Naive thymus-derived CD8-positive, alpha-beta T cell (primary cell): ENCODE data around the gene ACBD3. TPM values are rescaled to one million over a fixed set of nuclear protein-coding genes. Genes with fewer than 3 reads are reported as not detected.
A peak's percentile ranks its signal among the peaks of the same experiment; 100 is the strongest.

Experiments
- ATAC-seq, 2 donors: fragments of 150-1000 bp; cut with Tn5 transposase in 1 of 2; sonication (Bioruptor Pico), chemical (Tn5 transposase) in 1 of 2; 1 replicate in 1 of 2; 2 replicates in 1 of 2; pipeline ENCODE4 v1.10.0; 2021; ENCODE audit warnings: mild to moderate bottlenecking in 2 of 2, moderate library complexity in 2 of 2
- POLR2A ChIA-PET: fragments of 350-600 bp; sonication (Branson Sonifier 250); formaldehyde crosslinking; loops from one replicate; lab custom pipeline; 2021; ENCODE audit warnings: antibody characterized with exemption; lab: Charles Lee
- DNase-seq, 10 donors: peaks; one replicate each; pipeline versions ENCODE4 v3.0.0 to v3.0.0-alpha.2; 2020 to 2022
- H3K27ac Mint-ChIP-seq, 10 donors: one replicate each; pipeline ENCODE4 v1.8.0; 2020 to 2022; ENCODE audit warnings: mild to moderate bottlenecking in 10 of 10, mixed read lengths in 10 of 10, moderate library complexity in 4 of 10, inconsistent platforms in 1 of 10
- H3K27me3 Mint-ChIP-seq, 5 donors: one replicate each; pipeline ENCODE4 v1.8.0; 2021 to 2022; ENCODE audit warnings: mixed read lengths in 5 of 5
- H3K36me3 Mint-ChIP-seq, 3 donors: one replicate each; pipeline ENCODE4 v1.8.0; 2020 to 2022; ENCODE audit warnings: mixed read lengths in 3 of 3, mild to moderate bottlenecking in 2 of 3, inconsistent platforms in 1 of 3
- H3K4me1 Mint-ChIP-seq, 4 donors: one replicate each; pipeline ENCODE4 v1.8.0; 2021 to 2022; ENCODE audit warnings: mixed read lengths in 4 of 4
- H3K4me3 Mint-ChIP-seq, 10 donors: one replicate each; pipeline ENCODE4 v1.8.0; 2020 to 2022; ENCODE audit warnings: mild to moderate bottlenecking in 10 of 10, mixed read lengths in 10 of 10, moderate library complexity in 6 of 10, inconsistent platforms in 1 of 10
- H3K9me3 Mint-ChIP-seq, 9 donors: one replicate each; pipeline ENCODE4 v1.8.0; 2020 to 2022; ENCODE audit warnings: mixed read lengths in 9 of 9, mild to moderate bottlenecking in 3 of 9, inconsistent platforms in 1 of 9, moderate library complexity in 1 of 9
- polyA plus RNA-seq, 3 donors: library from polyadenylated mRNA; unstranded; fragments of 300-500 nt; fragmentation: Illumina TruSeq; gene quantifications; one replicate each; pipeline ENCODE4 v1.2.3, GENCODE V29; 2021
- total RNA-seq, 8 experiments: library from RNA in 2 of 8; stranded (reverse) in 2 of 8; gene quantifications; one replicate each; pipeline ENCODE4 v1.2.3 and lab custom pipeline; 2021 to 2026

ACBD3 gene
- total and polyA plus RNA-seq, 5 experiments from 2014 or later: 11.2 to 33.2 (median 16.1) TPM

DNA sequence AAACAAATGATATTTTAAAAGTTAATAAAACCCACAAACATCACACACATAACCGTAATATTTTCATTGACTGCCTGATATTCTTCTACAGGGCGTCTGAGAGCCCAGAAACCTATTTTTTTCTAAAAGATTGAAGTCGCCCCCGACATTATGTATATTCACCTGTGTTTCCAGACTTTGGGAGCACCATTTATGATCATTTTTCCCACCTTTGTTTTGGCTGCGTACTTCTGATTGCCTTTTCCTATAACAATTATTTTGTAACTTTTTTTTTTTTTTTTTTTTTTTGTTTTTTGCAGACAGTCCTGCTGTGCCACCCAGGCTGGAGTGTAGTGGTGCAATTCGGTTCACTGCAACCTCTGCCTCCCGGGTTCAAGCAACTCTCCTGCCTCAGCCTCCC lies 839 bp upstream of the ACBD3 start:
- Mint-ChIP-seq H3K27ac (peak overlapping the region; percentile 87 to 98 (median 96)), H3K4me3 (peak overlapping the region in 9 of 10 donors; percentile 84 to 97 (median 92)), H3K9me3 (no peaks in the 10 kb centered on the region), H3K36me3 (peaks cover 0 to 7% (median 0%) of the 10 kb centered on the region in 3 donors), H3K4me1 (peaks cover 9 to 38% (median 32%) of the 10 kb centered on the region in 4 donors), H3K27me3 (no peaks in the 10 kb centered on the region)
- DNase-seq: no peak
- ATAC-seq: no peak
- POLR2A ChIA-PET: interaction anchor here (0.7 to 1.8 kb wide), 3 partner anchors 22 to 409 kb away, joined by 3 to 4 read pairs (median 4); partner anchors contain the start of genes H3-3A and SRP9

DNA sequence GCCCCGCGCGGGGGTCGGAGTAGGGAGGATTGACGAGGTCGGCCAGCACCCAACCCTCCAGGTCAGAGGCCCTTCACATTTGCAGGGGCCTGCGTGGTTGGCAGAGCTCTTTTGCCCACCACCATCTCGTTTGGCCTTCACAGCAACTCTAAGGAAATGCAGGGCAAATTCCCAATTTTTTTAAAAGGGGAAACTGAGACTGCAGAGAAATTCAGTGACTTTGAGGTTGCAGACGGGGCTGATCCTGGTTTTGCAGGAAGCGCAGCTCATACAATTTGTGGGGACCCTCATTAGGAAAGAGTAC lies 430 bp upstream of the ACBD3 start:
- H3K4me1 Mint-ChIP-seq: peaks cover 9 to 42% (median 36%) of the 10 kb centered on the region in 4 donors
- POLR2A ChIA-PET: interaction anchor here (0.6 to 1.8 kb wide), 4 partner anchors 21 to 456 kb away, joined by 3 to 4 read pairs (median 4); partner anchors contain the start of genes H3-3A and SRP9
- no peak for DNase-seq
- ATAC-seq: no peak
- peak overlapping the region; percentile 87 to 98 (median 96) for H3K27ac Mint-ChIP-seq
- H3K9me3 Mint-ChIP-seq: no peaks in the 10 kb centered on the region
- peaks cover 0 to 9% (median 0%) of the 10 kb centered on the region in 3 donors for H3K36me3 Mint-ChIP-seq
- H3K4me3 Mint-ChIP-seq: peak overlapping the region; percentile 82 to 97 (median 92)
- no peaks in the 10 kb centered on the region for H3K27me3 Mint-ChIP-seq

DNA sequence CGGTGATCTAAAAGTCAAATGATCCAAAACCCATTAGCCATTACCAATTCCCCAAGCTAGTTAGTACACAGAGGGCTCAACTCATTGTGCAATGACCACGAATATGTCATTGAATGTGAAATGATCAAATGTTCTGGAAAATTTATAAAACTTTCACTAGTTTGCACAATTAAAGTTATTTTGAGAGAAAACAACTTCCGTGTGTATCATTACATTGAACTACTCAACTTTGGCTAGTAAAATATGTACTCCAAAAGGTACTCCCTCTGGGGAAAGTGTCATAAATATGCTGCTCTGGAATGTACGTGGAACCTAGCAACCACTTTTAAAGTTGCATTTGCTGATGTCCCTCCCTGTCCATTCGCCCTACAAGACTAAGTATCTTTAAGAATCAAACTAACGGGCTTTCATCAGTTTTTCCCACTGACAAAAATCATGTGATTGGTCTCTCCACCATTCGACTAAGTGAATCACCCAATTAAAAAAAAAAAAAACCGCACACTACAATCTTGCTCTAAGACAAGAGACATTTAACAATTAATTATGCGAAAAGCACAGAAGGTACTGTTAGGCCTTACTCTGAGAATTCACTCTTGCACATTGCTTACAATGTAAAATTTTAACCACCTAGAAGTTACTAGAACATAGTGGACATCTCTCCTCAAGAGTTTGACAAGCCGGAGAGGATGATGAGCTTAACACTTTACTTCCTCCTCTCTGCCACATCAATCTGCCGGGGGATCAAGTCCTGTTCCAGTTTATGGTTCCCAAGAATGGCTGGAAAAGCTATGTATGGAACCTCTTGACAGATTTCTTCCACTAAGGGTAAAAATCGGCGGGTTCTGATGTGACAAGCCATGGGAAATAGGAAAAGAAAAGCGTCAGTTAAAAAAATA lies 1.2 kb downstream of the ACBD3 start:
- Mint-ChIP-seq H3K36me3 (peaks cover 0 to 20% (median 0%) of the 10 kb centered on the region in 3 donors), H3K27me3 (no peaks in the 10 kb centered on the region), H3K9me3 (no peaks in the 10 kb centered on the region), H3K4me3 (peak overlapping the region; percentile 87 to 96 (median 94)), H3K27ac (peak overlapping the region; percentile 91 to 97 (median 96)), H3K4me1 (peaks cover 13 to 58% (median 52%) of the 10 kb centered on the region in 4 donors)
- no peak for ATAC-seq
- POLR2A ChIA-PET: interaction anchor here (0.6 to 1.8 kb wide), 8 partner anchors 8 to 754 kb away, joined by 3 to 6 read pairs (median 4); partner anchors contain the start of genes H3-3A and SRP9
- DNase-seq: no peak

DNA sequence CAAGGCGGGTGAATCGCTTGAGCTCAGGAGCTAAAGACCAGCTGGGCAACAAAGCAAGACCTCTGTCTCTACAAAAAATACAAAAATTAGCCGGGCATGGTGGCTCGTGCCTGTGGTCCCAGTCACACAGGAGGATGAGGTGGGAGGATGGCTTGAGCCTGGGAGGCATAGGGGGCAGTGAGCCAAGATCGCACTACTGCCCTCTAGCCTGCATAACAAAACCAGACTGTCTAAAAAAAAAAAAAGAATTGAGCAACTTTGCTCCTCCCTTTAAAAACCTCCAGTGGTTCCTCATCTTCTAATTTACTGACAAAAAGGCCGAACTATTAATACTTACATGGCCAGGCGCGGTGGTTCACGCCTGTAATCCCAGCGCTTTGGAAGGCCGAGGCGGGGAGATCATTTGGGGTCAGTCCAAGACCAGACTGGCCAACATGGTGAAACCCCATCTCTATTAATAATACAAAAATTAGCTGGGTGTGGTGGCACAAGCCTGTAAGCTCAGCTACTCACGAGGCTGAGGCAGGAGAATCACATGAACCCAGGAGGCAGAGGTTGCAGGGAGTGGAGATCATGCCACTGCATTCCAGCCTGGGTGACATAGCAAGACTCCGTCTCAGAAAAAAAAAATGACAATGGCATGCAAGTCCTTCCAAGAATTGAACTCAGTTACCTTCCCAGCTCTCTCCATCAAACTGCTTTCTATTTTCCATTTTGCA lies 4.4 kb downstream of the ACBD3 start:
- H3K9me3 Mint-ChIP-seq: no peaks in the 10 kb centered on the region
- DNase-seq (no peak), ATAC-seq (no peak)
- H3K4me1 Mint-ChIP-seq: peaks cover 22 to 79% (median 71%) of the 10 kb centered on the region in 4 donors
- POLR2A ChIA-PET: interaction anchor here (0.6 to 1.1 kb wide), 4 partner anchors 41 to 172 kb away, joined by 3 to 7 read pairs (median 4); partner anchors contain the start of gene MIXL1
- H3K4me3 Mint-ChIP-seq: peak overlapping the region in 9 of 10 donors; percentile 11 to 58 (median 46)
- H3K36me3 Mint-ChIP-seq: peaks cover 0 to 39% (median 4%) of the 10 kb centered on the region in 3 donors
- H3K27me3 Mint-ChIP-seq: no peaks in the 10 kb centered on the region
- H3K27ac Mint-ChIP-seq: peak overlapping the region in 5 of 10 donors; percentile 13 to 73 (median 72)

DNA sequence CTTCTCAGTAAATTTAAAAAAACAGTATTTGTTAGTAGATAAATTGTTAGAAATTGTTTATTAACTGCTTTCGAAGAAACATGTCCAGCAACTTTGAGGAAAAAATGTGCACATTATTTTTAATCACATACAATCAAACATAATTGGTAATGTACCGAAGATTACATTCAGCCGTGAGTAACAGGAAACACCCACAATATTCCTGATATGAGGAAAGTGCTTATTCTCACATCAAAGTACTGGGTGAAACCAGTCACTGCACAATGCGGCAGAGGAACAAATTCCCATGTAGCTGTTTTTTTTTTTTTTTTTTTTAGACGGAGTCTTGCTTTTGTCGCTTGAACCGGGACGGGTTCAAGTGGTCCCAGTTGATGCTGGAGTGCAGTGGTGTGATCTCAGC lies 9.7 kb downstream of the ACBD3 start:
- DNase-seq: no peak
- ATAC-seq: no peak
- H3K36me3 Mint-ChIP-seq: peaks cover 0 to 42% (median 6%) of the 10 kb centered on the region in 3 donors
- peaks cover 17 to 67% (median 52%) of the 10 kb centered on the region in 4 donors for H3K4me1 Mint-ChIP-seq
- no peak overlapping the region for H3K27ac Mint-ChIP-seq
- H3K4me3 Mint-ChIP-seq: no peak overlapping the region
- H3K27me3 Mint-ChIP-seq: no peaks in the 10 kb centered on the region
- H3K9me3 Mint-ChIP-seq: no peaks in the 10 kb centered on the region
- POLR2A ChIA-PET: interaction anchor here (0.6 kb wide), 1 partner anchor 27 kb away, joined by 3 read pairs; no protein-coding TSS in a partner anchor

DNA sequence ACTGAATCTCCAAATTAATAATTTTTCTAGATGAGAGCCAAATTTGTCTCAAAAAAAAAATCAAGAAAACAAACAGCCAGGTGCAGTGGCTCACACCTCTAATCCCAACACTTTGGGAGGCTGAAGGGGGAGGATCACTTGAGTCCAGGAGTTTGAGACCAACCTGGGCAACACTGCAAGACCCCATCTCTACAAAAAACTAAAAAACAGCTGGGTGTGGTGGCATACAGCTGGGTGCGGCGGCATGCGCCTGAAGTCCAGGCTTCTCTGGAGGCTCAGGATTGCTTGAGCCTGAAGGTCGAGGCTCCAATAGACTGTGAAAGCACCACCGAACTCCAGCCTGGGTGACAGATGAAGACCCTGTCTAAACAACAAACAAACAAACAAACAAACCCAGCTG lies 14.0 kb downstream of the ACBD3 start:
- POLR2A ChIA-PET: interaction anchor here (1.4 kb wide), 1 partner anchor 13 kb away, joined by 3 read pairs; no protein-coding TSS in a partner anchor
- DNase-seq: no peak

DNA sequence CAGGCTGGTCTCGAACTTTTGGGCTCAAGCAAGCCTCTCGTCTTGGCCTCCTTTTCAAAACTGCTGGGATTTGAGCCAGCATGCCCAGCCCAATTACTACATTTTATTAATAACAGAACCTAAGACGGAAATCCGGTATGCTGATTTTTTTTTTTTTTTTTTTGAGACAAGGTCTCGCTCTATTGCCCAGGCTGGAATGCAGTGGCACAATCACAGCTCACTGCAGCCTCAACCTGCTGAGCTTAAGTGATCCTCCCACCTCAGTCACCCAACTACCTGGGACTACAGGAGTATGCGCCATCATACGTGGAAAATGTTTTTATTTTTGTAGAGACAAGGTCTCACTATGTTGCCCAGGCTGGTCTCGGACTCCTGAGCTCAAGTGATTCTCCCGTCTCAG lies 20.2 kb downstream of the ACBD3 start:
- H3K36me3 Mint-ChIP-seq: peaks cover 4 to 50% (median 15%) of the 10 kb centered on the region in 3 donors

More for the DNA sequence above, 14.0 kb downstream of the ACBD3 start:
- Mint-ChIP-seq H3K4me3 (no peak overlapping the region), H3K4me1 (peaks cover 11 to 48% (median 34%) of the 10 kb centered on the region in 4 donors), H3K27me3 (no peaks in the 10 kb centered on the region), H3K9me3 (no peaks in the 10 kb centered on the region), H3K36me3 (peaks cover 0 to 24% (median 6%) of the 10 kb centered on the region in 3 donors), H3K27ac (peak overlapping the region in 1 of 10 donors; percentile 51)
- no peak for ATAC-seq

DNA sequence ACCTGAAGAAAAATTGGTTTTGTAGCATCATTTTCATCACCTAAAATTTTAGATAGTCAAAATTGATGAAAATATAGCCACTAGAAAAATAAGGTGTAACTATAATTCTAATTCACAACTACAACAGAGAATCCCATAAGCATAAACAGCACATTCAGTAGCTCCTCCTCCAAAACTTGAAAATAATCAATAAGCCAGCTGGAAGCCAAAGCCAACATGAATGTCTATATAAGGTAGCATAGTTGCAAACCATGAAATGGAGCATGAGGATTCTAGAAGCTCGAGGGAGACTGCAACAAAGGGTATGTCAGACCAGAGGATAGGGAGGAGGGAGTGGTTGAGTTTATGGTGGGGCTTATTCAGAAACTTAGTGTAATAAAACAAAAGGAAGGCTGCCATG lies 22.4 kb downstream of the ACBD3 start:
- ATAC-seq (no peak), DNase-seq (no peak)
- peak overlapping the region in 1 of 10 donors; percentile 52 for H3K27ac Mint-ChIP-seq
- H3K4me3 Mint-ChIP-seq: no peak overlapping the region
- POLR2A ChIA-PET: interaction anchor here (0.6 kb wide), 1 partner anchor 27 kb away, joined by 3 read pairs; no protein-coding TSS in a partner anchor
- H3K36me3 Mint-ChIP-seq: peaks cover 5 to 70% (median 21%) of the 10 kb centered on the region in 3 donors
- H3K4me1 Mint-ChIP-seq: peaks cover 12 to 26% (median 14%) of the 10 kb centered on the region in 4 donors
- H3K9me3 Mint-ChIP-seq: no peaks in the 10 kb centered on the region
- H3K27me3 Mint-ChIP-seq: no peaks in the 10 kb centered on the region

More for the DNA sequence above, 20.2 kb downstream of the ACBD3 start:
- H3K27me3 Mint-ChIP-seq: no peaks in the 10 kb centered on the region
- ATAC-seq (no peak), DNase-seq (no peak)
- H3K27ac Mint-ChIP-seq: no peak overlapping the region
- POLR2A ChIA-PET: interaction anchor here (1.0 kb wide), 1 partner anchor 21 kb away, joined by 4 read pairs; the partner anchor contains the start of gene ACBD3
- no peak overlapping the region for H3K4me3 Mint-ChIP-seq
- H3K9me3 Mint-ChIP-seq: no peaks in the 10 kb centered on the region
- peaks cover 11 to 24% (median 18%) of the 10 kb centered on the region in 4 donors for H3K4me1 Mint-ChIP-seq

DNA sequence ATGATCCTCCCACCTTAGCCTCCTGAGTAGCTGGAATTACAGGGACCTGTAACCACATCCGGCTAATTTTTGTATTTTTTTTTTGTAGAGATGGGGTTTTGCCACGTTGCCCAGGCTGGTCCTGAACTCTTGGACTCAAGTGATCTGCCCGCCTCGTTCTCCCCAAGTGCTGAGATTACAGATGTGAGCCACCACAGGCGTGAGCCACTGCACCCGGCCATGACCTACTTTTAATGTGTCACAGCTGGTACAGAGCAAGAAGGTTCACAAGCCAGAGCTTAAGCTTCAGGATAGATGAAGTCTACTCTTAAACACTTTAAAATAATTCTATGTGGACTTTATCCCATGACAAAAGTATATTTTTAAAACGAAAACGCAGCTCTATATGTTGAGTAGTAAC lies 23.6 kb downstream of the ACBD3 start:
- no peak for DNase-seq
- Mint-ChIP-seq H3K4me3 (no peak overlapping the region), H3K4me1 (peaks cover 7 to 33% (median 8%) of the 10 kb centered on the region in 4 donors), H3K36me3 (peaks cover 5 to 79% (median 21%) of the 10 kb centered on the region in 3 donors), H3K27ac (no peak overlapping the region), H3K27me3 (no peaks in the 10 kb centered on the region), H3K9me3 (no peaks in the 10 kb centered on the region)
- ATAC-seq: no peak
- POLR2A ChIA-PET: no interaction called here

DNA sequence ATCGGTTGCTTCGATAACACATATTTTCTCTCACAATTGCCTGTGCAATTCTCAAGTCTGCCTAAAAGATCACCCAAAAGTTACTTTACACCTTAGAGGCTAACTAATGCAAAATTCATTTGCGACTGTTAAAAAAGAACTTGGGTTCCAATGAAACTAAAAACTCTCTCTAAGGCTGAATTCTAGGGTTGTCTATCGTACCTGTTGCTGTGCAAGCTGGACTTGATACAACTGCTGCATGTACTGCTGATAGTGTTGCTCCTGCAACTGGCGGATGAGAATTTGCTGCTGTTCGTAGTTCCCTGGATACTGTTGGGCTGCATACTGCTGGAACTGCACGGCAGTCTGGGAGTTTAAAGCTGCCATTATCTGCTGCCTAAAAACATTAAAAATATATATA lies 27.6 kb downstream of the ACBD3 start:
- Mint-ChIP-seq H3K4me1 (peaks cover 3 to 48% (median 8%) of the 10 kb centered on the region in 4 donors), H3K36me3 (peaks cover 5 to 91% (median 16%) of the 10 kb centered on the region in 3 donors), H3K27ac (peak overlapping the region in 3 of 10 donors; percentile 31 to 65 (median 41)), H3K27me3 (no peaks in the 10 kb centered on the region), H3K9me3 (no peaks in the 10 kb centered on the region), H3K4me3 (no peak overlapping the region)
- DNase-seq (no peak), ATAC-seq (no peak)
- POLR2A ChIA-PET: interaction anchor here (0.9 kb wide), 1 partner anchor 11 kb away, joined by 3 read pairs; no protein-coding TSS in a partner anchor

DNA sequence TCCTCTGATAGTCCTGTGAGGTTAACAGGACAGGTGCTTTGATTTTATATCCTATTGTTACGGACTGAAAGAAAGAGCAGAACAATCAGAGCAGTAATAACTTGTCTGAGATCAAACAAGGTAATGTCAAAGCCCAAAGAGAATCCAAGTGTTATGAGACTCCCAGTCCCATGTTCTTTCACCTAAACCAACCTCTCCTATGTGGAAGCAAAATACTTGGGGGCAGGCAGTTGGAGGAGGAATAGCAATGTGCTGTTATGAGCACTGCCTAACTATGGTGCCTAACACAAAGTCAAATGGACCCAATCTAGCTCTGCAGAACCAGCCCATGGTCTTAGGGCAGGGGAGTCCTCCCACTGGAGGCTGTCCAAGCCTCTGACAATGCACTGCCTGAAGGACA lies 28.1 kb downstream of the ACBD3 start:
- POLR2A ChIA-PET: no interaction called here
- no peaks in the 10 kb centered on the region for H3K9me3 Mint-ChIP-seq
- H3K27ac Mint-ChIP-seq: peak overlapping the region in 3 of 10 donors; percentile 10 to 65 (median 31)
- DNase-seq (no peak), ATAC-seq (no peak)
- H3K36me3 Mint-ChIP-seq: peaks cover 5 to 91% (median 16%) of the 10 kb centered on the region in 3 donors
- no peak overlapping the region for H3K4me3 Mint-ChIP-seq
- H3K4me1 Mint-ChIP-seq: peaks cover 3 to 48% (median 8%) of the 10 kb centered on the region in 4 donors
- no peaks in the 10 kb centered on the region for H3K27me3 Mint-ChIP-seq
